Vagina (tissue), 2 donors: ENCODE results near the gene DNER.

Experiments used
- POLR2A ChIP-seq, 2 donors: fragments of 450-650 bp; IDR thresholded peaks; one replicate each; pipeline ENCODE4 v1.6.1; 2017; ENCODE audit warnings: antibody characterized with exemption in 2 of 2, mild to moderate bottlenecking in 2 of 2, moderate library complexity in 2 of 2
- POLR2AphosphoS5 ChIP-seq, 2 donors: sonication (generic); formaldehyde crosslinking; IDR thresholded peaks; one replicate each; pipeline ENCODE4 v1.9.0; 2017; ENCODE audit warnings: antibody characterized with exemption in 2 of 2, mild to moderate bottlenecking in 2 of 2, low read depth in 1 of 2; ENCODE audit not compliant: insufficient read depth in 1 of 2
- TF ChIP-seq, protein P1 (sequence below), 3 experiments: fragments of 450-650 bp in 2 of 3; fragments of 200-600 bp in 1 of 3; sonication (generic) in 1 of 3; IDR thresholded peaks; one replicate each; pipeline ENCODE4 v1.5.1; 2017 to 2019; ENCODE audit warnings: antibody characterized with exemption in 3 of 3, mild to moderate bottlenecking in 2 of 3, moderate library complexity in 2 of 3

DNA sequence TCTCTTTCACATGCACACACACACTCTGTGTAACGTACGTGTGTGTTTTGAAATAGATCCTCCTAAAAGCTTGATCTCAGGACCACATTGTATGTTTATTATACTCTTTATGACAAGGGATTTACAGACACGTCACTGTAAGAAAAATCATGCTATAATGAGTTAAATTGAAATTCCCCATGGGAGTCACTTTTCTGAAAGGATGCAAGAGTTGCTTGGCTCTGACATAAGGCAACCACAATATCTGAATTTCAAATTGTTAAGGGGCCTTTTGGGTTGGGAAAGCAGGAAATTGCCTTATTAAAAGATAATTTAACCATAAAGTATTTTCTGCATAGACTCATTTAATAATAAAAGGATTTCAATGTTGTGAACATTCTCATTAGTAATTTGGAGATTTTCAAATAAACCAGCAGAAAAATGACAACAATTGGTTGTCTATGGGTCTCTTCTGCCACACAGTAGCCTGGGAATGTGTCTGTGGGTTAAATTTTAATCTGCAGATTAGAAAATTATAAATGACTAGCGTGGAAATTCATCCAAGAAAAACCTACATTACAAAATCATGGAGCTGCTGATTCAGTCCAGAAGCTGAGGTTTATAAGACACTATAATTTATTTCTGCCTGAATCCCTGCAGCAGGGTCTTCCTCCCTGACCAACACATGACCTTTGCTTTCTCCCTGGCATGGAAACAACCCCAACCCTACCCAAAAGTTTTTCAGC, 367.4 kb downstream of the DNER start:
- TF ChIP-seq, protein P1, sequence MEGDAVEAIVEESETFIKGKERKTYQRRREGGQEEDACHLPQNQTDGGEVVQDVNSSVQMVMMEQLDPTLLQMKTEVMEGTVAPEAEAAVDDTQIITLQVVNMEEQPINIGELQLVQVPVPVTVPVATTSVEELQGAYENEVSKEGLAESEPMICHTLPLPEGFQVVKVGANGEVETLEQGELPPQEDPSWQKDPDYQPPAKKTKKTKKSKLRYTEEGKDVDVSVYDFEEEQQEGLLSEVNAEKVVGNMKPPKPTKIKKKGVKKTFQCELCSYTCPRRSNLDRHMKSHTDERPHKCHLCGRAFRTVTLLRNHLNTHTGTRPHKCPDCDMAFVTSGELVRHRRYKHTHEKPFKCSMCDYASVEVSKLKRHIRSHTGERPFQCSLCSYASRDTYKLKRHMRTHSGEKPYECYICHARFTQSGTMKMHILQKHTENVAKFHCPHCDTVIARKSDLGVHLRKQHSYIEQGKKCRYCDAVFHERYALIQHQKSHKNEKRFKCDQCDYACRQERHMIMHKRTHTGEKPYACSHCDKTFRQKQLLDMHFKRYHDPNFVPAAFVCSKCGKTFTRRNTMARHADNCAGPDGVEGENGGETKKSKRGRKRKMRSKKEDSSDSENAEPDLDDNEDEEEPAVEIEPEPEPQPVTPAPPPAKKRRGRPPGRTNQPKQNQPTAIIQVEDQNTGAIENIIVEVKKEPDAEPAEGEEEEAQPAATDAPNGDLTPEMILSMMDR (IDR thresholded peaks at IDR 0.05): no peak
- TF ChIP-seq POLR2A (IDR thresholded peaks at IDR 0.05) (no peak), POLR2AphosphoS5 (IDR thresholded peaks at IDR 0.05; ENCODE audit: insufficient read depth in 1 of 2, low read depth in 1 of 2) (no peak)
